SK-N-MC (cell line): ENCODE measurements around the gene PLEKHG5.

Experiments used
- EZH2 ChIP-seq: fragments of 200-600 bp; sonication (generic); IDR thresholded peaks from one replicate; pipeline ENCODE4 v1.6.1; 2017; ENCODE audit warnings: antibody characterized with exemption
- POLR2AphosphoS5 ChIP-seq: IDR thresholded peaks from 2 replicates; pipeline ENCODE4 v1.6.1; 2012; ENCODE audit warnings: mild to moderate bottlenecking, low read depth, low read length, borderline replicate concordance

- TF ChIP-seq EZH2 (no peak), POLR2AphosphoS5 (no peak)
These were observed 24.7 kb downstream of the PLEKHG5 start for GRCh38 chr1:6466751-6467150.
